Spleen (tissue), 11 donors: ENCODE measurements around the gene HDAC4. TPM values are rescaled to one million over a fixed set of nuclear protein-coding genes. Genes with fewer than 3 reads are reported as not detected.
A peak's percentile ranks its signal among the peaks of the same experiment; 100 is the strongest.

ENCODE experiments used
- DNase-seq: peaks from one replicate; pipeline ENCODE4 v3.0.0-alpha.2; 2020
- H3K27ac ChIP-seq, 8 donors: fragments of 200-600 bp; sonication (generic) in 7 of 8; 1 replicate in 4 of 8; 2 replicates in 4 of 8; pipeline versions ENCODE4 v1.5.0 to v1.8.0; 2016 to 2021; ENCODE audit warnings: inconsistent platforms in 4 of 8, mild to moderate bottlenecking in 4 of 8, moderate library complexity in 1 of 8
- H3K27me3 ChIP-seq, 7 donors: fragments of 200-600 bp; sonication (generic) in 6 of 7; replicated peaks in 1 of 7; 1 replicate in 4 of 7; 2 replicates in 3 of 7; pipeline versions ENCODE4 v1.5.0 to v1.8.0; 2016 to 2021; ENCODE audit warnings: inconsistent platforms in 3 of 7, mild to moderate bottlenecking in 1 of 7
- H3K36me3 ChIP-seq, 6 donors: fragments of 200-600 bp; sonication (generic) in 5 of 6; 1 replicate in 4 of 6; 2 replicates in 2 of 6; pipeline versions ENCODE4 v1.5.0 to v1.8.0; 2016 to 2021; ENCODE audit warnings: inconsistent platforms in 2 of 6
- H3K4me1 ChIP-seq, 6 donors: fragments of 200-600 bp; sonication (generic) in 5 of 6; 1 replicate in 3 of 6; 2 replicates in 3 of 6; pipeline versions ENCODE4 v1.5.0 to v1.8.0; 2016 to 2021; ENCODE audit warnings: inconsistent platforms in 3 of 6
- H3K4me3 ChIP-seq, 8 donors: fragments of 200-600 bp; sonication (generic) in 7 of 8; 1 replicate in 4 of 8; 2 replicates in 4 of 8; pipeline versions ENCODE4 v1.5.0 to v1.8.0; 2016 to 2021; ENCODE audit warnings: inconsistent platforms in 4 of 8, mild to moderate bottlenecking in 4 of 8, moderate library complexity in 2 of 8
- H3K9me3 ChIP-seq, 8 donors: fragments of 200-600 bp; sonication (generic) in 7 of 8; 1 replicate in 4 of 8; 2 replicates in 4 of 8; pipeline versions ENCODE4 v1.5.0 to v1.8.0; 2016 to 2021; ENCODE audit warnings: inconsistent platforms in 4 of 8
- POLR2A ChIP-seq, 3 donors: fragments of 450-650 bp; IDR thresholded peaks; one replicate each; pipeline ENCODE4 v1.5.1; 2017; ENCODE audit warnings: antibody characterized with exemption in 3 of 3, mild to moderate bottlenecking in 1 of 3
- POLR2AphosphoS5 ChIP-seq, 3 donors: sonication (generic); formaldehyde crosslinking; IDR thresholded peaks; one replicate each; pipeline ENCODE4 v1.5.1; 2017; ENCODE audit warnings: antibody characterized with exemption in 3 of 3
- WGBS, 5 donors: extraction: QIAGEN DNeasy Blood & Tissue Kit in 3 of 5; methylation state at CpG; one replicate each; pipeline versions ENCODE4 v1.1.5 to v1.1.7; 2013 to 2018; 5-methylcytosine and 5-hydroxymethylcytosine counted together
- intact Hi-C: fragments of 100-400 bp; cut with DNase I; formaldehyde crosslinking; loops from one replicate; pipeline ENCODE4 v1.15.0; 2023; ENCODE audit warnings: low total_unique reads
- polyA plus RNA-seq, 3 donors: library from polyadenylated mRNA; stranded (reverse); fragments of 200-250 nt; gene quantifications; one replicate each; pipeline ENCODE4 v1.2.1, GENCODE V29; 2013
- total RNA-seq, 7 donors: library from RNA; depleted of rRNA in 3 of 7; stranded (reverse); fragments of >200 nt in 3 of 7; fragmentation: NEBNext Ultra II Directional in 4 of 7; extraction: Animal tissue kit (Norgen Biotek cat#: 25700) in 4 of 7; gene quantifications; one replicate each; pipeline versions ENCODE4 v1.1.0 to v1.2.1, GENCODE V29; 2016 to 2021
- TF ChIP-seq, protein P1 (sequence below), 11 experiments: fragments of 200-600 bp in 7 of 11; fragments of 450-650 bp in 4 of 11; sonication (generic) in 4 of 11; IDR thresholded peaks in 8 of 11; conservative IDR thresholded peaks in 3 of 11; 1 replicate in 7 of 11; 2 replicates in 4 of 11; pipeline versions ENCODE4 v1.4.0 to v1.8.0; 2016 to 2021; ENCODE audit warnings: antibody characterized with exemption in 11 of 11, inconsistent platforms in 4 of 11, mild to moderate bottlenecking in 1 of 11
- donor health status: healthy with polysubstance abuse.
- donor health status: DM: no; HTN: no; CAD: no; lungs with moderate emphysema.
- donor health status: DM: no; HTN: no; CAD: no.
- donor health status: Bipolar disorder and iron deficiency.
- donor health status: healthy.
- donor health status: DM: no; HTN: no; CAD: no.
- donor health status: DM: yes; HTN: yes; CAD: no.

The HDAC4 gene
- total and polyA plus RNA-seq, 10 donors, result 3.2 to 122 (median 69.5) TPM

DNA sequence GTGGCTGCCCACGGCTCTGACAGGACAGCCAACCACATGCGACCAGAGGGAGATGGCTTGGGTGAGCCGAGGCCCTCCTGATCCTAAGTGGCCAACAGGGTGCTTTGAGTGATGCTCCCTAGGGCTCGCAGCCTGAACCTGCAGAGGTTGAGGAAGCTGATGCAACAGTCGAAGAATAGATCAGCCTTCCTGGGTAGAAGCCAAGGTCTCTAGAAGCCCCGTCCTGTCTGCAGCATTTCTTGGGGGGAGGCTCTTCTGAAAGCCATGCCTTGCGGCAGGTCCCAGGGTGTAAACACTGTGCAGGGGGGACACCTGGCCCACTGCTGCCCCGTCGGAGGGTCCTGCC is 136.4 kb downstream of the HDAC4 start:
- intact Hi-C loops, result no loop called here
- H3K4me3 ChIP-seq, result peak overlapping the region in 2 of 8 donors; percentile 37 to 67

GRCh38 chr2:239263669-239264491 is 136.9 kb downstream of the HDAC4 start:
- no peak for TF ChIP-seq POLR2A (IDR thresholded peaks at IDR 0.05)
- peak in 1 of 3 donors; percentile 12 for TF ChIP-seq POLR2AphosphoS5 (IDR thresholded peaks at IDR 0.05)
- TF ChIP-seq, protein P1, sequence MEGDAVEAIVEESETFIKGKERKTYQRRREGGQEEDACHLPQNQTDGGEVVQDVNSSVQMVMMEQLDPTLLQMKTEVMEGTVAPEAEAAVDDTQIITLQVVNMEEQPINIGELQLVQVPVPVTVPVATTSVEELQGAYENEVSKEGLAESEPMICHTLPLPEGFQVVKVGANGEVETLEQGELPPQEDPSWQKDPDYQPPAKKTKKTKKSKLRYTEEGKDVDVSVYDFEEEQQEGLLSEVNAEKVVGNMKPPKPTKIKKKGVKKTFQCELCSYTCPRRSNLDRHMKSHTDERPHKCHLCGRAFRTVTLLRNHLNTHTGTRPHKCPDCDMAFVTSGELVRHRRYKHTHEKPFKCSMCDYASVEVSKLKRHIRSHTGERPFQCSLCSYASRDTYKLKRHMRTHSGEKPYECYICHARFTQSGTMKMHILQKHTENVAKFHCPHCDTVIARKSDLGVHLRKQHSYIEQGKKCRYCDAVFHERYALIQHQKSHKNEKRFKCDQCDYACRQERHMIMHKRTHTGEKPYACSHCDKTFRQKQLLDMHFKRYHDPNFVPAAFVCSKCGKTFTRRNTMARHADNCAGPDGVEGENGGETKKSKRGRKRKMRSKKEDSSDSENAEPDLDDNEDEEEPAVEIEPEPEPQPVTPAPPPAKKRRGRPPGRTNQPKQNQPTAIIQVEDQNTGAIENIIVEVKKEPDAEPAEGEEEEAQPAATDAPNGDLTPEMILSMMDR (IDR thresholded peaks at IDR 0.05 in 8 of 11, conservative IDR thresholded peaks at IDR 0.05 in 3 of 11), result no peak

More for the DNA sequence above, 136.4 kb downstream of the HDAC4 start:
- Histone ChIP-seq H3K9me3 (no peaks in the 10 kb centered on the region), H3K27me3 (peaks cover 0 to 35% (median 0%) of the 10 kb centered on the region in 7 donors), H3K36me3 (peaks cover 0 to 3% (median 0%) of the 10 kb centered on the region in 6 donors), H3K27ac (peak overlapping the region; percentile 45 to 96 (median 92)), H3K4me1 (peaks cover 65 to 100% (median 88%) of the 10 kb centered on the region in 6 donors)
- TF ChIP-seq, protein P1 (IDR thresholded peaks at IDR 0.05 in 8 of 11, conservative IDR thresholded peaks at IDR 0.05 in 3 of 11), result no peak
- TF ChIP-seq POLR2AphosphoS5 (IDR thresholded peaks at IDR 0.05) (no peak), POLR2A (IDR thresholded peaks at IDR 0.05) (no peak)
- WGBS, 5 donors, result 21 to 36% (median 32%) methylated on average over 7 to 9 of the region's 9 CpGs
- DNase-seq, result peak; percentile 77

DNA sequence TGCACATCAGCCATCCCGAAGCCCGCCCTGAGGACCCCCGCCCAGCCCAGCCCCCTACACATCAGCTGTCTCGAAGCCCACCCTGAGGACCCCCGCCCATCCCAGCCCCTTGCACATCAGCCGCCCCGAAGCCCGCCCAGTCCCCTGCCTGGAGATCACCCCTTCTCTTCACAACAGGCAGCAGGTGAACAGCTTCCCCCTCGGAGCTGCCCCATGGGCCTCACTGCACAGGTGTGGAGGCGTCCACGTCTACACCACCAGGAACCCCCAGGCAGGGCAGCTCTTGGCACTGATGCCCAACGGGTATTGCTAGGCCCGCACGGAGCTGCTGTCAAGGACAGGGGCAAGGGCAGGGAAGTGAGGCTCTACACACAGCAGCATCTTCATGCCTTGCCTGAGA is 137.6 kb downstream of the HDAC4 start:
- Histone ChIP-seq H3K27ac (peak overlapping the region in 5 of 8 donors; percentile 81 to 96 (median 92)), H3K9me3 (peaks cover 0 to 5% (median 2%) of the 10 kb centered on the region in 8 donors), H3K4me3 (no peak overlapping the region), H3K4me1 (peaks cover 66 to 100% (median 87%) of the 10 kb centered on the region in 6 donors), H3K27me3 (peaks cover 0 to 35% (median 0%) of the 10 kb centered on the region in 7 donors), H3K36me3 (peaks cover 0 to 3% (median 0%) of the 10 kb centered on the region in 6 donors)
- DNase-seq, result peak; percentile 80
- WGBS, 5 donors, result 84 to 94% (median 89%) methylated on average over 5 to 14 of the region's 14 CpGs
- intact Hi-C loops, result no loop called here
- TF ChIP-seq POLR2A (IDR thresholded peaks at IDR 0.05) (no peak), POLR2AphosphoS5 (IDR thresholded peaks at IDR 0.05) (no peak)
- TF ChIP-seq, protein P1 (IDR thresholded peaks at IDR 0.05 in 8 of 11, conservative IDR thresholded peaks at IDR 0.05 in 3 of 11), result no peak

More at GRCh38 chr2:239263669-239264491, 136.9 kb downstream of the HDAC4 start:
- Histone ChIP-seq H3K27ac (peak overlapping the region; percentile 45 to 96 (median 92)), H3K4me1 (peaks cover 70 to 100% (median 88%) of the 10 kb centered on the region in 6 donors), H3K4me3 (peak overlapping the region in 2 of 8 donors; percentile 37 to 67), H3K27me3 (peaks cover 0 to 35% (median 0%) of the 10 kb centered on the region in 7 donors), H3K36me3 (peaks cover 0 to 3% (median 0%) of the 10 kb centered on the region in 6 donors), H3K9me3 (no peaks in the 10 kb centered on the region)
- intact Hi-C loops, result no loop called here
- 61 to 74% (median 70%) methylated on average over 21 to 28 of the region's 28 CpGs for WGBS, 5 donors
- DNase-seq, result peak; percentile 84
